ENCODE data around the gene NR2C2. TPM values are rescaled to one million over a fixed set of nuclear protein-coding genes. Genes with fewer than 3 reads are reported as not detected.

NR2C2 gene
- total and polyA plus RNA-seq, 10 of the 15 experiments (the other 5 are each of a cell fraction or from before 2014, with no cell fraction given): 2.7 to 30.3 (median 18.3) TPM

DNA sequence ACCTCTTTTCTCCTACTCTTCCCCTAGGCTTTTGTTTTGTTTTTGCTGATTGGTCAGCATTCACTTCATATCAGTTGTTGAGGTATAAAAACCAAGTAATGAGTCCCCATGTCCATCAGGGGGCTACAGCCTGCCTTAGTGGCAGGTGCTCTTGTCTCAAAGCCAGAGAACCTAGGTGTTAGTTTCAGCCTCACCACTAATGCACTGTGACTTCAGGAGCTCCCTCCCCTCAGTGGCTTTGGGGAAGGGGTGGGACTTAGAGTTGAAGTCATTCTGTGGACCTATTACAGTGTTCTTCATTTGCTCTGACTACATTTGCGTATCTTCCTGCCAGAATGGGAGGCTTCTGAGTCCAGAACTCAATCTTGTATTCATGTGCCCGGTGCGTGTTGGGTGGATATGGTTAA lies 41.6 kb downstream of the NR2C2 start (continued):
- TF ChIP-seq, protein P1, sequence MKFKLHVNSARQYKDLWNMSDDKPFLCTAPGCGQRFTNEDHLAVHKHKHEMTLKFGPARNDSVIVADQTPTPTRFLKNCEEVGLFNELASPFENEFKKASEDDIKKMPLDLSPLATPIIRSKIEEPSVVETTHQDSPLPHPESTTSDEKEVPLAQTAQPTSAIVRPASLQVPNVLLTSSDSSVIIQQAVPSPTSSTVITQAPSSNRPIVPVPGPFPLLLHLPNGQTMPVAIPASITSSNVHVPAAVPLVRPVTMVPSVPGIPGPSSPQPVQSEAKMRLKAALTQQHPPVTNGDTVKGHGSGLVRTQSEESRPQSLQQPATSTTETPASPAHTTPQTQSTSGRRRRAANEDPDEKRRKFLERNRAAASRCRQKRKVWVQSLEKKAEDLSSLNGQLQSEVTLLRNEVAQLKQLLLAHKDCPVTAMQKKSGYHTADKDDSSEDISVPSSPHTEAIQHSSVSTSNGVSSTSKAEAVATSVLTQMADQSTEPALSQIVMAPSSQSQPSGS (IDR thresholded peaks at IDR 0.05; ENCODE audit: low read length): peak; percentile 47; the same call in 1 of the 2 replicates
- TF ChIP-seq, protein P2, sequence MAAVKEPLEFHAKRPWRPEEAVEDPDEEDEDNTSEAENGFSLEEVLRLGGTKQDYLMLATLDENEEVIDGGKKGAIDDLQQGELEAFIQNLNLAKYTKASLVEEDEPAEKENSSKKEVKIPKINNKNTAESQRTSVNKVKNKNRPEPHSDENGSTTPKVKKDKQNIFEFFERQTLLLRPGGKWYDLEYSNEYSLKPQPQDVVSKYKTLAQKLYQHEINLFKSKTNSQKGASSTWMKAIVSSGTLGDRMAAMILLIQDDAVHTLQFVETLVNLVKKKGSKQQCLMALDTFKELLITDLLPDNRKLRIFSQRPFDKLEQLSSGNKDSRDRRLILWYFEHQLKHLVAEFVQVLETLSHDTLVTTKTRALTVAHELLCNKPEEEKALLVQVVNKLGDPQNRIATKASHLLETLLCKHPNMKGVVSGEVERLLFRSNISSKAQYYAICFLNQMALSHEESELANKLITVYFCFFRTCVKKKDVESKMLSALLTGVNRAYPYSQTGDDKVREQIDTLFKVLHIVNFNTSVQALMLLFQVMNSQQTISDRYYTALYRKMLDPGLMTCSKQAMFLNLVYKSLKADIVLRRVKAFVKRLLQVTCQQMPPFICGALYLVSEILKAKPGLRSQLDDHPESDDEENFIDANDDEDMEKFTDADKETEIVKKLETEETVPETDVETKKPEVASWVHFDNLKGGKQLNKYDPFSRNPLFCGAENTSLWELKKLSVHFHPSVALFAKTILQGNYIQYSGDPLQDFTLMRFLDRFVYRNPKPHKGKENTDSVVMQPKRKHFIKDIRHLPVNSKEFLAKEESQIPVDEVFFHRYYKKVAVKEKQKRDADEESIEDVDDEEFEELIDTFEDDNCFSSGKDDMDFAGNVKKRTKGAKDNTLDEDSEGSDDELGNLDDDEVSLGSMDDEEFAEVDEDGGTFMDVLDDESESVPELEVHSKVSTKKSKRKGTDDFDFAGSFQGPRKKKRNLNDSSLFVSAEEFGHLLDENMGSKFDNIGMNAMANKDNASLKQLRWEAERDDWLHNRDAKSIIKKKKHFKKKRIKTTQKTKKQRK (IDR thresholded peaks at IDR 0.05; ENCODE audit: low read depth, low read length): no peak
- TF ChIP-seq, protein P3, sequence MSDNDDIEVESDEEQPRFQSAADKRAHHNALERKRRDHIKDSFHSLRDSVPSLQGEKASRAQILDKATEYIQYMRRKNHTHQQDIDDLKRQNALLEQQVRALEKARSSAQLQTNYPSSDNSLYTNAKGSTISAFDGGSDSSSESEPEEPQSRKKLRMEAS (IDR thresholded peaks at IDR 0.05; ENCODE audit: low read depth, low read length): no peak
- TF ChIP-seq NFYB (IDR thresholded peaks at IDR 0.05; ENCODE audit: insufficient read depth, low read depth, low read length) (no peak), POLR2AphosphoS5 (IDR thresholded peaks at IDR 0.05; ENCODE audit: low read length) (0 out of 2 replicates have a peak, but pooled peaks have one; percentile 46), CTCF (IDR thresholded peaks at IDR 0.05 in 2 of 3, conservative IDR thresholded peaks at IDR 0.05 in 1 of 3; ENCODE audit: control insufficient read depth in 2 of 3, extremely low read depth in 1 of 3, insufficient read depth in 1 of 3, low read depth in 3 of 3, low read length in 3 of 3) (peak; percentile 45 to 68 (median 58)), SRF (IDR thresholded peaks at IDR 0.05; ENCODE audit: low read depth in 2 of 2, low read length in 2 of 2) (no peak), MTA2 (IDR thresholded peaks at IDR 0.05; ENCODE audit: low read depth) (peak; percentile 83), TCF12 (IDR thresholded peaks at IDR 0.05; ENCODE audit: low read depth, low read length) (peak; percentile 95), TBL1XR1 (IDR thresholded peaks at IDR 0.05; ENCODE audit: low read depth, low read length) (no peak), RELA (IDR thresholded peaks at IDR 0.05; ENCODE audit: borderline replicate concordance, partially characterized antibody) (no peak), POU2F2 (IDR thresholded peaks at IDR 0.05; ENCODE audit: borderline replicate concordance, low read depth, low read length) (peak; percentile 59; the same call in 1 of the 3 replicates), NBN (IDR thresholded peaks at IDR 0.05) (peak; percentile 69; the same call in 1 of the 2 replicates), ZNF592 (IDR thresholded peaks at IDR 0.05) (no peak), JUND (IDR thresholded peaks at IDR 0.05; ENCODE audit: low read depth, low read length) (0 out of 2 replicates have a peak, but pooled peaks have one; percentile 29), IRF5 (IDR thresholded peaks at IDR 0.05; ENCODE audit: borderline replicate concordance) (no peak), TARDBP (IDR thresholded peaks at IDR 0.05; ENCODE audit: borderline replicate concordance) (no peak), NR2C1 (IDR thresholded peaks at IDR 0.05) (no peak)
